Activated naive CD4-positive, alpha-beta T cell treated with anti-CD3 and anti-CD28 coated beads, Interleukin-2, amount 50 U/mL, for 16 hours (primary cell): Measurements from ENCODE around the gene SLC39A11.

Experiments
- DNase-seq: peaks from one replicate; pipeline ENCODE4 v3.0.0-alpha.2; 2020

The SLC39A11 gene

GRCh38 chr17:72667096-72668063 is 425.1 kb downstream of the SLC39A11 start:
- DNase-seq: no peak

- no peak for DNase-seq
Measured at GRCh38 chr17:72665852-72666851, 426.3 kb downstream of the SLC39A11 start.

GRCh38 chr17:72662827-72663190 is 429.7 kb downstream of the SLC39A11 start:
- no peak for DNase-seq

- no peak for DNase-seq
Measured at GRCh38 chr17:72661945-72662826, 430.3 kb downstream of the SLC39A11 start.

- no peak for DNase-seq
Measured at GRCh38 chr17:72661116-72661944, 431.2 kb downstream of the SLC39A11 start.

GRCh38 chr17:72660274-72661115 is 432.0 kb downstream of the SLC39A11 start:
- DNase-seq: no peak

GRCh38 chr17:72659811-72660210 is 432.7 kb downstream of the SLC39A11 start:
- DNase-seq: no peak

- DNase-seq: no peak
Measured at GRCh38 chr17:72658675-72659074, 433.8 kb downstream of the SLC39A11 start.

- DNase-seq: no peak
Measured at GRCh38 chr17:72657467-72658317, 434.8 kb downstream of the SLC39A11 start.

- no peak for DNase-seq
Measured at GRCh38 chr17:72656130-72656763, 436.2 kb downstream of the SLC39A11 start.

- no peak for DNase-seq
Measured at GRCh38 chr17:72654706-72655105, 437.8 kb downstream of the SLC39A11 start.

- no peak for DNase-seq
Measured at GRCh38 chr17:72651988-72652387, 440.5 kb downstream of the SLC39A11 start.

GRCh38 chr17:72648702-72649101 is 443.8 kb downstream of the SLC39A11 start:
- no peak for DNase-seq

- no peak for DNase-seq
Measured at GRCh38 chr17:72646176-72646575, 446.3 kb downstream of the SLC39A11 start.

- DNase-seq: no peak
Measured at GRCh38 chr17:72644492-72644891, 448.0 kb downstream of the SLC39A11 start.

GRCh38 chr17:72643575-72644216 is 448.8 kb downstream of the SLC39A11 start:
- DNase-seq: no peak

- DNase-seq: no peak
Measured at GRCh38 chr17:72642720-72643119, 449.8 kb downstream of the SLC39A11 start.

- no peak for DNase-seq
Measured at GRCh38 chr17:72640415-72641165, 451.9 kb downstream of the SLC39A11 start.
